ENCODE results near the gene PARP3.
A peak's percentile ranks its signal among the peaks of the same experiment; 100 is the strongest.

PARP3 gene

GRCh38 chr3:51967384-51968169, 25.4 kb downstream of the PARP3 start, which contains the start of gene PCBP4:
PCBP4 (minus strand) TSS chr3:51967454; CDS start chr3:51961240, 6,214 bp downstream.
- peak; percentile 60 for DNase-seq

GRCh38 chr3:51968170-51968775, 26.1 kb downstream of the PARP3 start:
- peak; percentile 31 for DNase-seq

GRCh38 chr3:51968883-51969678, 26.9 kb downstream of the PARP3 start:
- DNase-seq = no peak

GRCh38 chr3:51969841-51970240, 27.7 kb downstream of the PARP3 start:
- DNase-seq = no peak

GRCh38 chr3:51970606-51971300, 28.6 kb downstream of the PARP3 start:
- DNase-seq = no peak

GRCh38 chr3:51971350-51971749, 29.2 kb downstream of the PARP3 start:
- no peak for DNase-seq

DNA sequence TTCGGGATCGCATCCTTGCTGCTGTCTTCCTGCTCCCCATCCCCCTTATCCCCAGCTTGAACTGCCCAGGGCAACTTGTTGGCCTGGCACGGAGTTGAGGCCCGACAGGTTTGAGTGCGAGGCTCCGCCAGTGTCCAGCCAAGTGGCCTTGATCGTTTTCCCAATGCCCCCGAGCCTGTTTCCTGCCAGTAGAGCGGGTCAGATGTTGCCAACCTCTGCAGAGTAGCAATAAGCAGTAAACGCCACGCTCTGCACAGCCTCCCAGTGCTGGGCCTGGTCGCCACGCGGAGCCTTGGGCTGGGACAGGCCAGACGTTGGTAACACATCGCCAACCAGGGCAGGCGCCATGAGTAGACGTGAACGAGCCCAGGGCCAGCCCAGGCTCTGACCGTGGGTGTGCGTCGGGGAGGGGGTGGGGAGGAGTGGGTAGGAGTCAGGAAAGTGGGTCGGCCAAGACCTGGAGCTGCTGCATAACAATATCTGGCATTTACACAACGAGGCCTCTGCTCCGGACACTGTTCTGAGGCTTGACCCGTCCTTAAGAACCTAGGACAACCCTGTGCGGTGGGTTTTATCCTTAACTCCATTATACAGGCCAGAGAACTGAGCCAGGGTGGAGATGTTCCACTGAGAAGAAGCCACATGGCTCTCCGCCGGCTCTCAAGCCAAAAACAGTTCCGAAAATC, 32.3 kb downstream of the PARP3 start:
- no peak for DNase-seq

DNA sequence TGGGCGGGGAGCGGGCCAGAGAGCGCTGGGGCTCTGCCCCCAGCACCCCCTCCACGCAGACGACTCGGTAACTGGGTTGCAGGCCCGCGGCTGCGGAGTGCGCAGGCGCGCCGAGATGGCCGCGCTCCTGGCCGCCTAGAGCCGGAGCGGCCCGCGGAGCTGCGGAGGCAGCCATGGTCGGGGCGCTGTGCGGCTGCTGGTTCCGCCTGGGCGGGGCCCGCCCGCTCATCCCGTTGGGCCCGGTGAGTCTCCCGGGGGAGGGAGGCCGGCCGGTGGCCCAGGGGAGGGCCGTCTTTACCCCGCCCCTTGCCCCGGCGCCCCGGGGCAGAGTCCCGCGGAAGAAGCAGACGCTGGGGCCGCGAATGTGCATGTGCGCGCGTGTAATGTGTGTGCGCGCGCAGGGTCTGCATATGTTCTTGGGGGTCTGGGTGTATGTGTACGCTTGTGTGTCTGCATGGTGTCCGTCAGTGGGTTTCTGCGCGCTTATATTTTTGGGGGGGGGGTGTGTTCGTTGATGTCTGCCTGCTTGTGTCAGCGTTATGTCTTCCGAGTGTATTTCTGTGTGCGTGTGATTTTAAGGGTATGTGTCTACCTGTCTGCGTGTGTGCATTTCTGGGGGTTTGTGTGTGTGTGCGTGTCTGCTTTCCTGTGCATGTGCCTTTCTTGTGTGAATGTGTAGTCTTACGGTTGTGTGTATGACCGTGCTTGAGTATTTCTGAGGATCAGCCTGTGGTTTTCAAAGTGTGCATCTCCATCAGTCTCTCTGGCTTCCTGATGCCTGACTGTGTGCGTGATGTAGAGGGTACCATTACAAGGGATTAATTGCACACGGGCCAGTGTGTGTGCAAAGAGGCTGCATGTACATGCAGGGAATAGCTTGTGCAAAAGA, 33.0 kb downstream of the PARP3 start, which contains the start of gene ABHD14A:
ABHD14A (plus strand) TSS at position 102 of the 889 bp plus-strand sequence; CDS start at position 174, 72 bp downstream.
- peak; percentile 64 for DNase-seq

DNA sequence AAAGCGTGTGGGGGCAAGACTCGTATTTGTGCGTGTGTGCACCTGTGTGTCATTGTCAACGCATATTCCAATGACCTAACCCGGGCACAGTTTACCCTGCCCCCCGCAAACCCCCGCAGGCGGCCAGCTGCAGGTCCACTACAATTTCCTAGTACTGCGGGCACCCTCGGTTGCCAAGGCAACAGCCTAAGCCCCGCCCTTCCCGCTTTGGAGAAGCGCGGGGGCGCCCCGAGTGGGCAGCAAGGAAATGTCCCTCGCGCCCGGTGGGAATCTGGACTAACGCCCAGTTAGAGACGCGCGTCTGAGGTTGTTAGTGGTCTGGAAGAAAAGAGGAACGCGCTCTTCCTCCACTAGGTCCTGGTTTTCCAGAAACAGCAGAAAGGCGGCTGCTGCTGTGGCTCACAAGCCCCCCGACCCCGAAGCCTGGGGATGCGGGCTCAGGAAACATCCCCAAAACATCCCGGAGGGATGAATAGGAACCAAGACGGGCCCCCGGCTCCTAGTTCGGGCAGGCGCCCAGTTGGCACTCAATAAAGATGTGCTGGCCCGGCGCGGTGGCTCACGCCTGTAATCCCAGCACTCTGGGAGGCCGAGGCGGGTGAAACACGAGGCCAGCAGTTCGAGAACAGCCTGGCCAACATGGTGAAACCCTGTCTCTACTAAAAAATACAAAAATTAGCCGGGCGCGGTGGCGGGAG, 33.8 kb downstream of the PARP3 start:
- peak; percentile 60 for DNase-seq

- DNase-seq = no peak
Measured at GRCh38 chr3:51977446-51978142, 35.4 kb downstream of the PARP3 start.

DNA sequence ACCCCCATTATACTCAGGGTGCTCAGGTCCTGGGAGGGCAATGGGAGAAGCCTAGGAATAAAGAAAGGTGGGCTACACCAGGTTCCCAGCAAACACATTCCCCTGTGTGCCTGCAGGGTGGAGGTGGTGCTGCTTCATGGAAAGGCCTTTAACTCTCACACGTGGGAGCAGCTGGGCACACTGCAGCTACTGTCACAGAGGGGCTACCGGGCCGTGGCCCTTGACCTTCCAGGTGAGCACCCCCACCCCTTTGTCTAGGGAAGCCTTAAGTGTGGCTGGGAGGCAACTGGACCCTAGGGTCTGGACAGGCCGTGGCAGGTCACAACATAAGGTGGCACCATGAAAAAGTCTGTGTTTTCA, 36.0 kb downstream of the PARP3 start:
- no peak for DNase-seq

DNA sequence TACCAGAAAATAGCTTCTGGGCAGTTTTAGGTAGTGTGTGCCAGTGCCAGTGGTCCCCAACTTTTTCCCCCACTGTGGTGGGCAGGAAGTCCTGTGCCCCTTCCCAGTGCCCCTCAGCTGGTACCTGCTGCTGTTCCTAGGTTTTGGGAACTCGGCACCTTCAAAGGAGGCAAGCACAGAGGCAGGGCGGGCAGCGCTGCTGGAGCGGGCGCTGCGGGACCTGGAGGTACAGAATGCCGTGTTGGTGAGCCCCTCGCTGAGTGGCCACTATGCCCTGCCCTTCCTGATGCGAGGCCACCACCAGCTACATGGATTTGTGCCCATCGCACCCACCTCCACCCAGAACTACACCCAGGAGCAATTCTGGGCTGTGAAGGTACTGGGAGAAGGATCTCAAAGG, 38.1 kb downstream of the PARP3 start:
- no peak for DNase-seq

DNA sequence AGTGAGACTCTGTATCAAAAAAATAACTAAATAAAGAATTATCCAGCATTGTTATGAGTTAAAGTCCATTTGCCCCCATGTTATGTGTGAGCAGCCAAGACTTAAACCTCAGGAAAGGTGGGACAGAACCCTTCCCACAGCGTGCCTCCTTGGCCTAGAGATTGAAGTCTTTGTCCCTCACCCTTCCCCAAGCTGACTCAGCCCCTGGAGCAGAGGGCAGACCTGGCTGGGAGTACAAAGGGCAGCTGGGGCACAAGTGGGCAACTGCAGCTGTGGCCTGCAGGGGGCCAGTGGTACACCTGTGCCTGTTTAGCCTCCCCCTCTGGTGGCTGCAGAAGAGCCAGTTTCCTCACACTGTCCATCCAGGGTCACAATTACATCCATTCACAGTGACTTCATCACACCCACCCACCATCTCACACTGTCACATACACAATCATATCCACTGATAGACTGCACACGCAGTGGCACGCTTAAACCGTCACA, 40.2 kb downstream of the PARP3 start:
- DNase-seq = no peak

DNA sequence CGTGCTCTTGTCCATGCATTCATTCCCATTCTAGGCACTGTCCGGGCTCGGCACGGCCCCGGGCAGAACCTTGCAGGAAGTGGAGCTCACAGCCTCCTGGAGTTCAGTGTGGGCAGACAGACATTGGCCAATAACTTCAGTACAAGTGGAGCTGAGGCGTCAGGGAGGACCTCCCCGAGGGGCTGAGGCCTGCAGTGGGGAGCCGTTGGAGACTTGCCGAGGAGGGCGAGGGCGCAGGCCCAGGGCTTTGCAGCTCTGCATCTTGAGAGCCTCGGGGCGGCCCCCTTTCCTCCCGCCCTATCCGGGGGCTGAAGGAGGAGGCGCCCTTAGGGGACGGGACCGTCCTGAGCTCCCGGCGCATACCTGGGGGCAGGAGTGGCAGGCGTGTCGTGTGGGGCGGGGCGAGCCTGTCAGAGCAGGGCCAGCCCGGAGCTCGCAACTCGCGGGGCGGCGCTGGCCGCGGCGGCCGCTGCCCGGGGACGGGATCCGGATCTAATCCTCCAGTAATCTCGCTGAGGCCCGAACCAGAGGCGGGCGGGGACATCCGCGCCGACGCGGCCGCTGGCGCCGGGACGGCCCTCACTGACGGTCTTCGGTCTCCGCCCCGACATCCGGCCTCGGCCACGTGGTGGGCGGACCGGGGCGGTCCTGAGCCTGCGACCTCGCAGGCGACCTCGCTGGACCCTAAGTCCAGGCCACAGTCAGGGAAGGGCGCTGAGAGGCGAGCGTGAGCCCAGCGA, 40.8 kb downstream of the PARP3 start, which contains the start of gene ACY1:
ACY1 (plus strand) TSS at position 698 of the 740 bp plus-strand sequence. CDS start 530 bp downstream, outside the sequence.
- DNase-seq = peak; percentile 78

- no peak for DNase-seq
Measured at GRCh38 chr3:51983578-51984268, 41.6 kb downstream of the PARP3 start.

DNA sequence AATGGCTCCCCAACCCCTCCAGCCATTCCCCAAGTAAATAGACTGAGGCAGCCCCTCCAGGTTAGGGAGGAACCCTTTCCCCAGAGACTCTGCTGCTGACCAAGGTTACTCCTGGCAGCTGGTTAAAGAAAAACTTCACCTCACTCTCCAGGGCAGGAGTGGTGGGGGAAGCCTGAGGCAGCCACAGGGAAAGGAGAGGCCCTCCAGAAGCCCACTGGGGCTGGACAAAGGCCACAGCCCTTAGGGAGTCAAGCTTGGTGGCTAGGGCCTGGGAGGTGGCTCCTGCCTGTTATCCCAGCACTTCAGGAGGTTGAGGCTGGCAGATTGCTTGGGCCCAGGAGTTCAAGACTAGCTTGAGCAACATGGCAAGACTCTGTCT, 42.1 kb downstream of the PARP3 start:
- no peak for DNase-seq

DNA sequence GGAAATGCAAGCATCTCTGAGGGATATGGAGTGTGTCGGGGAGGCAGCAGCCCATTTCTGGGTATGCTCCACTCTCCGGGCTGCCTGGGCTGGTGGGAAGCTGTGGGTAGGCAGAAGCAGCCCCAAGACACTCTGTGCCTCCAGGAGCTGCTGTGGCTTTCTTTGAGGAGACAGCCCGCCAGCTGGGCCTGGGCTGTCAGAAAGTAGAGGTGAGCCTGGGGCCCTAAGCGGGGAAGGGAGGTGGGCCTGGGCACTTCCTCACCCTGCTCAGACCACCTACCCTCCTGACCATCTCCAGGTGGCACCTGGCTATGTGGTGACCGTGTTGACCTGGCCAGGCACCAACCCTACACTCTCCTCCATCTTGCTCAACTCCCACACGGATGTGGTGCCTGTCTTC, 42.9 kb downstream of the PARP3 start:
- DNase-seq = no peak
